ENCODE measurements around the gene DHDDS. TPM values are rescaled to one million over a fixed set of nuclear protein-coding genes. Genes with fewer than 3 reads are reported as not detected.
A peak's percentile ranks its signal among the peaks of the same experiment; 100 is the strongest.

Gene DHDDS
- total and polyA plus RNA-seq, 9 donors = 13.0 to 46.2 (median 27.3) TPM

- peak overlapping the region; percentile 97 to 100 for H3K27ac ChIP-seq
- 1 to 3% (median 2%) methylated on average over 46 to 71 of the region's 71 CpGs for whole genome bisulfite sequencing, 3 donors
- H3K4me3 ChIP-seq = peak overlapping the region; percentile 99
- H3K27me3 ChIP-seq = no peaks in the 10 kb centered on the region
- H3K4me1 ChIP-seq (ENCODE audit: insufficient read depth) = peaks cover 8% of the 10 kb centered on the region
- intact Hi-C loops (cut with DNase I) = loop anchor here in 1 of 4 donors (5.0 kb wide), 1 partner anchor 41 kb away; the partner anchor contains the start of gene DHDDS
- peak; percentile 97 to 98 (median 98) for DNase-seq
- no peaks in the 10 kb centered on the region for H3K9me3 ChIP-seq
- no peak for TF ChIP-seq EP300 (IDR thresholded peaks at IDR 0.05)
- TF ChIP-seq POLR2A (IDR thresholded peaks at IDR 0.05) = peak; percentile 54
- no peak for TF ChIP-seq CTCF (IDR thresholded peaks at IDR 0.05)
- H3K36me3 ChIP-seq = no peaks in the 10 kb centered on the region
These were observed 41.1 kb downstream of the DHDDS start for GRCh38 chr1:26472901-26473845.

GRCh38 chr1:26474818-26475217 is 42.7 kb downstream of the DHDDS start:
- Histone ChIP-seq H3K27ac (no peak overlapping the region), H3K9me3 (no peaks in the 10 kb centered on the region), H3K27me3 (no peaks in the 10 kb centered on the region), H3K36me3 (no peaks in the 10 kb centered on the region), H3K4me3 (no peak overlapping the region), H3K4me1 (ENCODE audit: insufficient read depth) (peaks cover 8% of the 10 kb centered on the region)
- DNase-seq = no peak
- TF ChIP-seq POLR2A (IDR thresholded peaks at IDR 0.05) = no peak
- no peak for TF ChIP-seq EP300 (IDR thresholded peaks at IDR 0.05)
- no peak for TF ChIP-seq CTCF (IDR thresholded peaks at IDR 0.05)
- WGBS, 3 donors = 90 to 100% (median 96%) methylated on average over 1 of the region's 1 CpG
- intact Hi-C loops (cut with DNase I) = loop anchor here in 1 of 4 donors (5.0 kb wide), 1 partner anchor 43 kb away; the partner anchor contains the start of gene DHDDS

DNA sequence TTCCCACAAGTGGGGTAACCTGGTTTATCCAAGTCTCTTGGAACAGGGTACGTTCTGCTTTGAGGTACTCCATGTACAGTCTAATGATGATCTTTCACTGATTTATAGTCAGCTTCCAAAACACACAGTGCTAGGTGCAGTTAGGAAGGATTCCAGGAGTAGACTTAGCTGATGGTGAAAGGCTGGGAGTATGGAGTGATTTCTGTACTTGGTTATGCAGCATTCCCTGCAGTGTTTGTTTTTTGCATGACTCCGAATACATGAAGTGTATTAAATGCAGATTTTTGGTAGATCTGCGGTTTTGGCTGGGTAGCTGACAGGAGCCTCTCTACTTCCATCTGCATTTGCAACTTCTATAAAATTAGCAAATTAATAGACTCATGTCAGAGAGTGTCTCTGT is 43.9 kb downstream of the DHDDS start:
- no peak overlapping the region for H3K4me3 ChIP-seq
- H3K27ac ChIP-seq = no peak overlapping the region
- no peaks in the 10 kb centered on the region for H3K27me3 ChIP-seq
- H3K4me1 ChIP-seq (ENCODE audit: insufficient read depth) = peaks cover 7% of the 10 kb centered on the region
- no peaks in the 10 kb centered on the region for H3K36me3 ChIP-seq
- no peak for TF ChIP-seq POLR2A (IDR thresholded peaks at IDR 0.05)
- no peak for TF ChIP-seq CTCF (IDR thresholded peaks at IDR 0.05)
- TF ChIP-seq EP300 (IDR thresholded peaks at IDR 0.05) = no peak
- intact Hi-C loops (cut with DNase I) = no loop called here
- no peaks in the 10 kb centered on the region for H3K9me3 ChIP-seq
- DNase-seq = no peak
- WGBS, 3 donors = 80 to 85% (median 81%) methylated on average over 3 of the region's 3 CpGs

DNA sequence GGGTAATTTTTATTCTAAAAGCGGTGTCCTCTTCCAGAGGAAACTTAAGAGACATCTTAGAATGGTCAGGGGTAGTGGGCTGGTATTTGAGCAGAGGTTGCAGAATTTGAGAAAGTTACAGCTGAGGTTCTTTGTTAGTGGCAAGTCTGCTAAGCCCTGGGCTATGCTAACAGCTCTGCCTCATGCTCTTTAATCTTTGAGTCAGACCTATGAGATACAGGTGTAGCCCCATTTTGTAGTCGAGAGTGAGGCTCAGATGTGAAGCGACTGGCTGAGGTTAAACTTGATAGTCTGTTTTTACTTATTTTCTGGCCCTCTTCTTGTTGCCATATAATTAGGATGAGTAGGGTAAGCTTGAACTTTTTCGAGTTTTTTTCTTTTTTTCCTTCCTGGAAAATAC is 44.8 kb downstream of the DHDDS start:
- TF ChIP-seq EP300 (IDR thresholded peaks at IDR 0.05) (no peak), CTCF (IDR thresholded peaks at IDR 0.05) (no peak), POLR2A (IDR thresholded peaks at IDR 0.05) (no peak)
- WGBS, 3 donors = 74 to 77% (median 76%) methylated on average over 4 of the region's 4 CpGs
- H3K9me3 ChIP-seq = no peaks in the 10 kb centered on the region
- intact Hi-C loops (cut with DNase I) = no loop called here
- peaks cover 2% of the 10 kb centered on the region for H3K4me1 ChIP-seq (ENCODE audit: insufficient read depth)
- no peak for DNase-seq
- no peaks in the 10 kb centered on the region for H3K27me3 ChIP-seq
- H3K4me3 ChIP-seq = no peak overlapping the region
- no peaks in the 10 kb centered on the region for H3K36me3 ChIP-seq
- no peak overlapping the region for H3K27ac ChIP-seq
